Coronary artery (tissue), 2 donors: ENCODE data around the gene RRBP1.

Source experiments
- DNase-seq: peaks from one replicate; pipeline ENCODE4 v3.0.0-alpha.2; 2017; ENCODE audit warnings: low spot score
- H3K27ac ChIP-seq, 2 donors: fragments of 200-600 bp; sonication (generic); one replicate each; pipeline ENCODE4 v1.5.1; 2016 to 2019
- H3K4me3 ChIP-seq: fragments of 200-600 bp; sonication (generic); 2 replicates; pipeline ENCODE4 v1.5.1; 2016; ENCODE audit warnings: mild to moderate bottlenecking, moderate library complexity
- CTCF ChIP-seq: fragments of 200-600 bp; sonication (generic); IDR thresholded peaks from one replicate; pipeline ENCODE4 v1.5.1; 2019; ENCODE audit warnings: antibody characterized with exemption

Gene RRBP1

DNA sequence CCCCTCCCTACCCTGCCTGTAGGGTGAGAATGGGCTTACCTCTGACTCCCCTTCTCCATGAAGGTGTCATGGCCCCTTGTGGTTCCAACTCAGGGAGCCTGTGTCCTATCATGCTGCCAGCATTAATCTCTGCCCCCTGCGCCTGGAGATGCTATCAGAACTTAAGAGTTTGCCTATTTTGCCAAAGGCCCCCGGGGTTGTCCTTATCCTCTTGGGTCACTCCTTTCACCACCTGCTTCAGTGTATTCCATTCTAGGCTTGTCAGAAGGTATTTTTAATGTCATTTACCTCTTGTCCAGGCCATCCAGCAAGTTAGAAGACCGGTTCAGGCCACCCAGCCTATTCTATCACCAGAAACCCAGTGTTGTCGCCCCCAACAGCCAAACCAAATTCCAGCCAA is 10.5 kb downstream of the RRBP1 start:
- Histone ChIP-seq H3K27ac (no peak overlapping the region), H3K4me3 (no peak overlapping the region)
- DNase-seq = no peak
- no peak for TF ChIP-seq CTCF

DNA sequence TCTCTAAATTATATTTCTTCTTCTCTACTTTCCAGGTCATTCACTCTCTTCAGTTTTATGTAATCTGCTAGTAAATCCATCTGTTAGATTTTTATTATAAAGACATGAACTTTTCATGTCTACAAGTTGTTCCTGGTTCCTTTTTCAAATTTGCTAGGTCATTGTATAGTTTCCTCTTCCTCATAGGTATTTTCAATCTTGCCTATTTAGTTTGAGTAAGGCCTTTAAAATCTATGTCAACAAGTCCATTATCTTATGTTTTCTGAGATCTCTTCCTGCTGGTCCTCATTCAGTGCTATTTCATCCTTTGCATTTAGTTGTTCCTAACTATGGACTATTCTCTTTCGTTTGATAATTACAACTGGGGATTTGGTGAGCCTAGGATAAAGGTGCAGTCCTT is 11.0 kb downstream of the RRBP1 start:
- Histone ChIP-seq H3K27ac (no peak overlapping the region), H3K4me3 (no peak overlapping the region)
- no peak for TF ChIP-seq CTCF
- no peak for DNase-seq

DNA sequence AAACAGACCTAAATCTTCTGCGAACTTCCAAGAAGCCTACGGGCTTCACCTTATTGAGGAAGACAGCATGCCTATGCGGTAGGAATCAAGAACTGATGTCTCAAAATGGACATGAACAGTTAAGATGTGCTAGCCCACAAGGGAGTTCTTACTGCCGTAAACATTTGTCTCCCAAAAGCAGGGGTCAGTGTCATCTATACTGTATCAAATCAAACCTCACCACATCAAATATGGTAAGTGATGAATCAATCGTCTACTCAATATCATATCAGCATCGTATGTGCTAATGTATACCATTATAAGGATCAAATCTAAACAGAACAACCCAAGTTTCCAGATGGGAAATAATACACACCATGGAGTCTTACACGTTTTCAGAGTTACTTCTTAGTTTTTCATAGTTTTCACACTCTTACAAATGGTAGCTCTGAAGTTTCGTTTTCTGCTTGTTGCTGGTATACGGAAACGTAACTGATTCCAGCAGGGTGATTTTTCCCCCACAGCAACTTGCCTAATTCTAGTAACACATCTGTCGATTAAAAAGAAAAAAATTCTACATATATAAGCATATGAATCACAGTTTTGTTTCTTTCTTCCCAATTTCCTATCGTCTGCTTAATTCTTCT is 12.6 kb downstream of the RRBP1 start:
- no peak for DNase-seq
- no peak overlapping the region for H3K4me3 ChIP-seq
- no peak overlapping the region for H3K27ac ChIP-seq
- no peak for TF ChIP-seq CTCF

DNA sequence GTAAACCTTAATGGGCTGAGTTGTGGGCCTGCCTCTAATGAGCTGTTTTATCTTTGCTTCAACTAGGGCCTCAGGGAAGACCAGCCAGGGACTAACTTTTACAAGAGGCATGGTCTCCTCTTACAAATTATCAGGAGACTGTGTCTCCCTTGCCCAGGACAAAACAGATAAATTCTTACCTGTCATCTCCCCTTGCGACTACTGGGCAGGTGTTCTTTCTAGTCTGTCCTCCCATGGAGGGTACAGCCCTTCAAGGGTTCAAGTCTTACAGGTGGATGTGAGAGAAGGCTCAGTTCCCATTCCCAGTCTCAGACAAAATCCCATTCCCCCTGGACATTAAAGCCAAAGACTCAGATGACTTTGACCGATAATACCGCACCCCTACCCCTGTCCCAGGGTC is 13.6 kb downstream of the RRBP1 start:
- TF ChIP-seq CTCF = no peak
- H3K4me3 ChIP-seq = no peak overlapping the region
- no peak for DNase-seq
- no peak overlapping the region for H3K27ac ChIP-seq

DNA sequence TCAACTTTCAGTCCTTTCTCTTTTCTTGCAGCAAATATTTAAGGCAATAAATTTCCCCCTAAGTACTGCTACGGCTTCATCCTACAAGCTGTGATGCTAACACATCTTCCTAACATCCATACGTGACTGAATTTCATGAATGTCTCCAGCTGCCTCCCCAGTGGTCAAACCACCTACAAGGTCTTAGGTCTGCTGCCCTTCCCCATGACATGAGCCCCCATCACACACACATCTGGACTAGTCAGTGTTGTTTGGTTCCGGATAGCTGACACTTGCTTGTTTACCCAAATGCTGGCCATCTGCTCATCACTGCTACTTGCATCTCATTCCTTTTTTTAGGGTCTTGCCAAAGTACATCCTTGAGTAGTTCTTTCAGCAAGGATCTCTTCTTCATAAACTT is 14.6 kb downstream of the RRBP1 start:
- Histone ChIP-seq H3K4me3 (no peak overlapping the region), H3K27ac (no peak overlapping the region)
- DNase-seq = peak; percentile 40
- TF ChIP-seq CTCF = no peak

DNA sequence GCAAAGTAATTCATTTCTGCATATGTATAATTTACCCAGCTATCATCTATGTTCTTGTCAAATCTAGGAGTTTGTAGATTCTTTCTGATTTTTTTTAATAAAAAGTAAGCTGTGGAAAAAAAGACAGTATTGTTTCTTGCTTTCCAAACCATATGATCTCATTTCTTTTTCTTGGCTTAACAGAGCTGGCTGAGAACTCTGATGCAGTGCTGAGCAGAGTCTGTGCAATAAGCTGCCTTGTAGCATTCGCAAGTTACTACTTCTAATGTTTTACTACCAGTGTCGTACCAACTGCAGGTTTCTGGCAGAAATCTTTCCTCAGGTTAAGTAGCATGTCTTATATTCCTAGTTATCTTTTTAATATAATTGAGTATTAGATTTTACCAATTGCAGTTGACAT is 15.6 kb downstream of the RRBP1 start:
- TF ChIP-seq CTCF = no peak
- peak; percentile 63 for DNase-seq
- Histone ChIP-seq H3K27ac (peak overlapping the region; percentile 21 to 34), H3K4me3 (no peak overlapping the region)

DNA sequence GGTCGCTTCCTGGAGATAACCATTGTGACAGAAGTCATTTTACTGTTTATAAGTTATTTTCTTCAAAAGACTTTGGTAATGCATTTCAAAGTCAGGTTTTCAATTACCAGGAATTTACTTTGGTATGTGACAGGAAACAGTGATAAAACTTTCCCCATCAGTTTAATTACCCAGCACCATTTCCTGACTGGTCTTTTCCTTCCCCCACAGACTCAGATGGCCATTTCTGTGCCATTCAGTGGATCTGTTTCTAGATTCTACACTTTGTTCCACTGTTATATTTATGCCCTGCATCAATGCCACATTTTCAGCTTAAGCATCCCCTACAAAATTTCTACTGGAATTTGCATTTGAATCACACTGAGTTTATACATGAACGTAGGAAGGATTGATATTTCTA is 16.3 kb downstream of the RRBP1 start:
- no peak for DNase-seq
- H3K27ac ChIP-seq = peak overlapping the region; percentile 21 to 34
- TF ChIP-seq CTCF = no peak
- H3K4me3 ChIP-seq = no peak overlapping the region
